K562 (cell line): ENCODE measurements around the gene CPED1. TPM values are rescaled to one million over a fixed set of nuclear protein-coding genes. Genes with fewer than 3 reads are reported as not detected.
A peak's percentile ranks its signal among the peaks of the same experiment; 100 is the strongest.

Experiments
- CCNT2 ChIP-seq: IDR thresholded peaks from 2 replicates; pipeline ENCODE4 v1.6.1; 2011; ENCODE audit warnings: borderline replicate concordance, low read depth, mild to moderate bottlenecking, moderate library complexity, mixed read lengths, low read length; ENCODE audit not compliant: insufficient read length; ENCODE audit errors: extremely low read depth
- HDGF ChIP-seq: fragments of 450-650 bp; IDR thresholded peaks from 2 replicates; pipeline ENCODE4 v1.6.1; 2016
- HEY1 ChIP-seq: fragments of 250-450 bp; sonication (Bioruptor Pico); IDR thresholded peaks from 2 replicates; pipeline ENCODE4 v1.5.0; 2020; ENCODE audit warnings: mild to moderate bottlenecking, moderate library complexity, borderline replicate concordance
- HMBOX1 ChIP-seq: sonication (generic); IDR thresholded peaks from 2 replicates; pipeline ENCODE4 v1.6.1; 2016
- HOXB6 ChIP-seq: fragments of 250-450 bp; sonication (Bioruptor Pico); IDR thresholded peaks from 2 replicates; pipeline ENCODE4 v1.5.1; 2022; ENCODE audit warnings: mild to moderate bottlenecking, borderline replicate concordance
- MBD1 ChIP-seq: fragments of 250-450 bp; sonication (Bioruptor Pico); IDR thresholded peaks from 2 replicates; pipeline ENCODE4 v1.8.0; 2022; ENCODE audit warnings: inconsistent platforms
- NR0B1 ChIP-seq: fragments of 450-650 bp; IDR thresholded peaks from one replicate; pipeline ENCODE4 v1.6.1; 2018; ENCODE audit warnings: mild to moderate bottlenecking, moderate library complexity; ENCODE audit not compliant: partially characterized antibody
- TCF15 ChIP-seq: fragments of 250-450 bp; sonication (Bioruptor Pico); IDR thresholded peaks from 2 replicates; pipeline ENCODE4 v1.8.0; 2022; ENCODE audit warnings: moderate library complexity, mild to moderate bottlenecking, inconsistent platforms
- UBTF ChIP-seq, 2 experiments: IDR thresholded peaks; 2 replicates each; pipeline ENCODE4 v1.6.1; 2012; ENCODE audit warnings: improper control_type of control experiment in 2 of 2, low read depth in 2 of 2, low read length in 2 of 2, borderline replicate concordance in 1 of 2
- polyA plus RNA-seq, 8 experiments: library from polyadenylated mRNA; depleted of rRNA in 4 of 8; stranded (reverse) in 5 of 8; unstranded in 3 of 8; fragments of >200 nt; fragmentation: Nextera tagmentation in 2 of 8; fragmentation: Illumina TruSeq in 1 of 8; extraction: Ambion mirVana in 2 of 8; extraction: Trizol in 1 of 8; gene quantifications; 2 replicates each; pipeline versions ENCODE4 v1.2.1 to v1.2.3, GENCODE V29; 2011 to 2014; ENCODE audit warnings: inconsistent platforms in 1 of 8, missing spikeins in 1 of 8
- total RNA-seq, 7 experiments: library from RNA; depleted of rRNA in 6 of 7; stranded (reverse); fragments of >200 nt in 6 of 7; fragmentation: Illumina TruSeq in 2 of 7; extraction: Trizol in 2 of 7; gene quantifications; 2 replicates each; pipeline versions ENCODE4 v1.2.1 to v1.2.3, GENCODE V29; 2011 to 2021; ENCODE audit warnings: low replicate concordance in 1 of 7

CPED1 gene
- total and polyA plus RNA-seq, 9 of the 15 experiments (the other 6 are each of a cell fraction or from before 2014, with no cell fraction given) = 195 to 393 (median 290) TPM

GRCh38 chr7:121034929-121035328 lies 46.4 kb downstream of the CPED1 start (continued):
- TF ChIP-seq MBD1 (CRISPR knock-in tag) (no peak), TCF15 (CRISPR knock-in tag) (no peak), NR0B1 (no peak), HOXB6 (CRISPR knock-in tag) (no peak), CCNT2 (no peak), HMBOX1 (peak; percentile 52; the same call in 1 of the 2 replicates), UBTF (IDR thresholded peaks at IDR 0.05; ENCODE audit: borderline replicate concordance in 1 of 2, low read depth in 2 of 2, low read length in 2 of 2) (no peak), HDGF (0 out of 2 replicates have a peak, but pooled peaks have one; percentile 38), HEY1 (CRISPR knock-in tag) (no peak)
